ENCODE data around the gene KCNK10. TPM values are rescaled to one million over a fixed set of nuclear protein-coding genes. Genes with fewer than 3 reads are reported as not detected.

KCNK10 gene
- total and polyA plus RNA-seq, 2 donors (not counting 1 experiment from before 2014, with no cell fraction given) = 0.20 TPM; not detected in 1

DNA sequence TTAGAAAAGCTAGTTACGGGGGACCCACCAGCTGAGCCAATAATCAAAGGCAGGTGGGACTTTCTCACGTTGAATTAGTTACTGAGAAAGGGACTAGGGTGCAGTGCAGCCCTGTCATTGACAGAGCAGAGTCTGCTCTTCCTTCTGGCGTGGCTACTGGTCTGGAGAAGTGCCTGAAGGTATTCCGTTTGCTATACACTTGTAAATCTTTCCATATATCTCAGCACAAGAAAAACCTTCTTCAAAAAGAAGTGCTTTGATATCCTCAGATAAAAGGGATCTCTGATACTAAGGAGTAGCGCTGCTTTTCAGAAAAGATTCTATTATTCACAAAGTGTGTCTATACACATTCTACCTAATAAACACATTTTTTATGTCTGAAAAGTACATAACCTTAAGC lies 91.5 kb downstream of the KCNK10 start:
- Histone ChIP-seq H3K4me2 (replicated peaks; ENCODE audit: low read depth, low read length, poor library complexity, severe bottlenecking) (no peak overlapping the region), H3K9ac (ENCODE audit: low read length) (no peak overlapping the region), H3K4me3 (ENCODE audit: control extremely low read depth in 1 of 5, extremely low read depth in 1 of 5, insufficient read depth in 1 of 5, low read depth in 2 of 5, low read length in 4 of 5) (no peak overlapping the region), H3K4me1 (ENCODE audit: control insufficient read depth in 2 of 2, insufficient read depth in 2 of 2, low read length in 2 of 2) (no peaks in the 10 kb centered on the region), H2AFZ (ENCODE audit: insufficient read depth, low read depth, low read length, poor library complexity, severe bottlenecking) (no peak overlapping the region), H3K27me3 (replicated peaks in 1 of 4; ENCODE audit: control extremely low read depth in 1 of 4, control insufficient read depth in 3 of 4, insufficient read depth in 4 of 4, low read length in 3 of 4) (peaks cover 0 to 3% (median 0%) of the 10 kb centered on the region in 4 experiments), H3K9me3 (ENCODE audit: control extremely low read depth in 1 of 3, control insufficient read depth in 2 of 3, insufficient read depth in 1 of 3, low read length in 2 of 3) (no peaks in the 10 kb centered on the region), H3K79me2 (ENCODE audit: control insufficient read depth, insufficient read depth, low read length) (no peaks in the 10 kb centered on the region), H3K27ac (ENCODE audit: low read length in 2 of 2) (no peak overlapping the region), H3K36me3 (replicated peaks in 1 of 2; ENCODE audit: control extremely low read depth in 1 of 2, control insufficient read depth in 1 of 2, extremely low read depth in 1 of 2, insufficient read depth in 2 of 2, low read length in 1 of 2) (no peaks in the 10 kb centered on the region), H4K20me1 (ENCODE audit: control insufficient read depth, insufficient read depth, low read length, poor library complexity, severe bottlenecking) (no peaks in the 10 kb centered on the region)
- no peak overlapping the region for H3K27ac Mint-ChIP-seq
- no peak for TF ChIP-seq EZH2 (IDR thresholded peaks at IDR 0.05; ENCODE audit: borderline replicate concordance, insufficient read depth, low read depth, low read length, poor library complexity, severe bottlenecking)
- TF ChIP-seq CTCF (IDR thresholded peaks at IDR 0.05) = no peak
- intact Hi-C loops (cut with micrococcal nuclease) = no loop called here
- DNase-seq (no peak), ATAC-seq (ENCODE audit: low read depth) (no peak)
- H3K9me3 Mint-ChIP-seq (ENCODE audit: insufficient read depth) = no peaks in the 10 kb centered on the region
- ChIA-PET CTCF (interaction anchor here (1.0 to 7.1 kb wide), 2 partner anchors 42 to 63 kb away, joined by 4 to 87 read pairs; no protein-coding TSS in a partner anchor), POLR2A (no interaction called here)
- peaks cover 17% of the 10 kb centered on the region for H3K27me3 Mint-ChIP-seq
- no peaks in the 10 kb centered on the region for H3K4me1 Mint-ChIP-seq
- WGBS (ENCODE audit: insufficient coverage) = 59% methylated on average over 2 of the region's 5 CpGs
- no peak overlapping the region for H3K4me3 Mint-ChIP-seq

- Mint-ChIP-seq H3K4me3 (no peak overlapping the region), H3K27me3 (peaks cover 19% of the 10 kb centered on the region), H3K27ac (no peak overlapping the region), H3K9me3 (ENCODE audit: insufficient read depth) (no peaks in the 10 kb centered on the region), H3K4me1 (no peaks in the 10 kb centered on the region)
- no peaks in the 10 kb centered on the region for H3K9me3 ChIP-seq (ENCODE audit: control extremely low read depth in 1 of 3, control insufficient read depth in 2 of 3, insufficient read depth in 1 of 3, low read length in 2 of 3)
- no peak overlapping the region for H3K9ac ChIP-seq (ENCODE audit: low read length)
- ATAC-seq (ENCODE audit: low read depth) (no peak), DNase-seq (no peak)
- ChIA-PET CTCF (interaction anchor here (1.4 to 2.5 kb wide), 2 partner anchors 39 to 285 kb away, joined by 4 to 15 read pairs; no protein-coding TSS in a partner anchor), POLR2A (no interaction called here)
- no peak overlapping the region for H3K4me3 ChIP-seq (ENCODE audit: control extremely low read depth in 1 of 5, extremely low read depth in 1 of 5, insufficient read depth in 1 of 5, low read depth in 2 of 5, low read length in 4 of 5)
- no CpG with 5 or more reads among the region's 1 CpG for WGBS (ENCODE audit: insufficient coverage)
- H3K4me1 ChIP-seq (ENCODE audit: control insufficient read depth in 2 of 2, insufficient read depth in 2 of 2, low read length in 2 of 2) = no peaks in the 10 kb centered on the region
- H4K20me1 ChIP-seq (ENCODE audit: control insufficient read depth, insufficient read depth, low read length, poor library complexity, severe bottlenecking) = no peaks in the 10 kb centered on the region
- H3K27ac ChIP-seq (ENCODE audit: low read length in 2 of 2) = no peak overlapping the region
- H3K27me3 ChIP-seq (replicated peaks in 1 of 4; ENCODE audit: control extremely low read depth in 1 of 4, control insufficient read depth in 3 of 4, insufficient read depth in 4 of 4, low read length in 3 of 4) = no peaks in the 10 kb centered on the region
- intact Hi-C loops (cut with micrococcal nuclease) = no loop called here
- H3K79me2 ChIP-seq (ENCODE audit: control insufficient read depth, insufficient read depth, low read length) = no peaks in the 10 kb centered on the region
- TF ChIP-seq EZH2 (IDR thresholded peaks at IDR 0.05; ENCODE audit: borderline replicate concordance, insufficient read depth, low read depth, low read length, poor library complexity, severe bottlenecking) (no peak), CTCF (IDR thresholded peaks at IDR 0.05) (no peak)
- no peaks in the 10 kb centered on the region for H3K36me3 ChIP-seq (replicated peaks in 1 of 2; ENCODE audit: control extremely low read depth in 1 of 2, control insufficient read depth in 1 of 2, extremely low read depth in 1 of 2, insufficient read depth in 2 of 2, low read length in 1 of 2)
- H2AFZ ChIP-seq (ENCODE audit: insufficient read depth, low read depth, low read length, poor library complexity, severe bottlenecking) = no peak overlapping the region
- no peak overlapping the region for H3K4me2 ChIP-seq (replicated peaks; ENCODE audit: low read depth, low read length, poor library complexity, severe bottlenecking)
Observed at GRCh38 chr14:88229428-88229827, 93.6 kb downstream of the KCNK10 start.
